CD4-positive, alpha-beta T cell treated with Interleukin-4 for 1 hour (primary cell): ENCODE measurements around the gene ZNRF3.
"Not testable (repeated sequence)": the region's sequence is repeated elsewhere in the genome, so short reads cannot be mapped to it uniquely, and the experiment has no call there.

Source experiments
- DNase-seq, 2 donors: peaks; one replicate each; pipeline ENCODE4 v3.0.0-alpha.2; 2020 to 2022

The ZNRF3 gene

GRCh38 chr22:29012952-29013351 lies 129.6 kb downstream of the ZNRF3 start:
- DNase-seq = no peak

GRCh38 chr22:29014293-29014692 lies 130.9 kb downstream of the ZNRF3 start:
- no peak for DNase-seq

GRCh38 chr22:29014773-29015172 lies 131.4 kb downstream of the ZNRF3 start:
- no peak for DNase-seq

- DNase-seq = no peak
These were observed 132.9 kb downstream of the ZNRF3 start for GRCh38 chr22:29016067-29016938.

GRCh38 chr22:29018293-29019189 lies 135.2 kb downstream of the ZNRF3 start:
- DNase-seq = no peak

GRCh38 chr22:29022101-29022817 lies 138.9 kb downstream of the ZNRF3 start:
- no peak for DNase-seq

GRCh38 chr22:29023172-29023796 lies 139.9 kb downstream of the ZNRF3 start:
- no peak for DNase-seq

GRCh38 chr22:29026579-29026978 lies 143.2 kb downstream of the ZNRF3 start:
- no peak for DNase-seq

- no peak for DNase-seq
These were observed 145.1 kb downstream of the ZNRF3 start for GRCh38 chr22:29028468-29028867.

- no peak for DNase-seq
These were observed 146.0 kb downstream of the ZNRF3 start for GRCh38 chr22:29029202-29030000.

GRCh38 chr22:29030016-29030617 lies 146.7 kb downstream of the ZNRF3 start:
- DNase-seq = no peak

GRCh38 chr22:29030618-29031226 lies 147.3 kb downstream of the ZNRF3 start:
- no peak for DNase-seq

GRCh38 chr22:29031227-29032011 lies 148.0 kb downstream of the ZNRF3 start:
- DNase-seq = no peak

GRCh38 chr22:29032014-29032475 lies 148.7 kb downstream of the ZNRF3 start:
- DNase-seq = no peak

GRCh38 chr22:29032584-29032983 lies 149.2 kb downstream of the ZNRF3 start:
- no peak for DNase-seq

GRCh38 chr22:29037340-29037932 lies 154.1 kb downstream of the ZNRF3 start:
- no peak for DNase-seq

- DNase-seq = no peak
These were observed 155.8 kb downstream of the ZNRF3 start for GRCh38 chr22:29039148-29039547.

- not testable (repeated sequence) for DNase-seq
These were observed 156.3 kb downstream of the ZNRF3 start for GRCh38 chr22:29039684-29040083.
